ENCODE results near the gene SLC2A13.

DNA sequence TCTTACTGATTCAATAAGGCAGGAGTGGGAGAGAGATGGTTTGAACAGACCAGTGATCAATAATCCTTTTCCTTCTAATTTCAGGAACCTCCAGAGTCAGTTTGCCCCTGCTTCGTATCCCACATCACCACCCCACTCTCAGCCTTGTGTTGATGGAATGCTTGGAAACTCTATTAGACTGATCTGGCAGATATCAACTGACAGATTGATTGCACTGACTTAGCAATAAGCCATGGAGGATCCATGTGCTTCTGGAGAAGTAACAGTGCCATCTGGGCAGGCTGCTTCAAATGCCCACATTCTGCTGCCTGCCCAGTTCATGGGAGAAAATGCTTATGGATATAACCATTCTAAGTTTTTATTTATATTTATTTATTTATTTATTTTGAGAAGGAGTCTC is 218.0 kb downstream of the SLC2A13 start:
- TF ChIP-seq, protein P1, sequence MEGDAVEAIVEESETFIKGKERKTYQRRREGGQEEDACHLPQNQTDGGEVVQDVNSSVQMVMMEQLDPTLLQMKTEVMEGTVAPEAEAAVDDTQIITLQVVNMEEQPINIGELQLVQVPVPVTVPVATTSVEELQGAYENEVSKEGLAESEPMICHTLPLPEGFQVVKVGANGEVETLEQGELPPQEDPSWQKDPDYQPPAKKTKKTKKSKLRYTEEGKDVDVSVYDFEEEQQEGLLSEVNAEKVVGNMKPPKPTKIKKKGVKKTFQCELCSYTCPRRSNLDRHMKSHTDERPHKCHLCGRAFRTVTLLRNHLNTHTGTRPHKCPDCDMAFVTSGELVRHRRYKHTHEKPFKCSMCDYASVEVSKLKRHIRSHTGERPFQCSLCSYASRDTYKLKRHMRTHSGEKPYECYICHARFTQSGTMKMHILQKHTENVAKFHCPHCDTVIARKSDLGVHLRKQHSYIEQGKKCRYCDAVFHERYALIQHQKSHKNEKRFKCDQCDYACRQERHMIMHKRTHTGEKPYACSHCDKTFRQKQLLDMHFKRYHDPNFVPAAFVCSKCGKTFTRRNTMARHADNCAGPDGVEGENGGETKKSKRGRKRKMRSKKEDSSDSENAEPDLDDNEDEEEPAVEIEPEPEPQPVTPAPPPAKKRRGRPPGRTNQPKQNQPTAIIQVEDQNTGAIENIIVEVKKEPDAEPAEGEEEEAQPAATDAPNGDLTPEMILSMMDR (IDR thresholded peaks at IDR 0.05): no peak
- TF ChIP-seq POLR2A (IDR thresholded peaks at IDR 0.05): no peak
